HCT116 (cell line): ENCODE results near the gene FBXW4.

Experiments used
- CBX3 ChIP-seq: IDR thresholded peaks from 2 replicates; pipeline ENCODE4 v1.6.1; 2012; ENCODE audit warnings: low read depth
- CEBPB ChIP-seq: IDR thresholded peaks from 2 replicates; pipeline ENCODE4 v1.6.1; 2012; ENCODE audit warnings: low read depth
- CTCF ChIP-seq, 3 experiments: fragments of 200-600 bp in 1 of 3; sonication (generic) in 1 of 3; IDR thresholded peaks in 2 of 3; conservative IDR thresholded peaks in 1 of 3; 2 replicates each; pipeline ENCODE4 v1.5.1; 2012 to 2017; ENCODE audit warnings: low read depth in 2 of 3, low read length in 2 of 3, antibody characterized with exemption in 1 of 3, borderline replicate concordance in 1 of 3, control low read depth in 1 of 3, mild to moderate bottlenecking in 1 of 3, mixed read lengths in 1 of 3, mixed run types in 1 of 3, moderate library complexity in 1 of 3; ENCODE audit not compliant: insufficient read depth in 1 of 3
- ELF1 ChIP-seq: IDR thresholded peaks from 2 replicates; pipeline ENCODE4 v1.6.1; 2012; ENCODE audit warnings: low read depth, borderline replicate concordance
- EZH2 ChIP-seq: fragments of 200-600 bp; sonication (generic); IDR thresholded peaks from 2 replicates; pipeline ENCODE4 v1.6.1; 2017; ENCODE audit warnings: antibody characterized with exemption, mixed run types
- FOSL1 ChIP-seq: IDR thresholded peaks from 2 replicates; pipeline ENCODE4 v1.6.1; 2012; ENCODE audit warnings: low read depth
- JUND ChIP-seq: IDR thresholded peaks from 2 replicates; pipeline ENCODE4 v1.6.1; 2012
- POLR2A ChIP-seq: IDR thresholded peaks from 2 replicates; pipeline ENCODE4 v1.7.0; 2011; ENCODE audit warnings: borderline replicate concordance; ENCODE audit not compliant: insufficient read depth, insufficient read length; ENCODE audit errors: extremely low read depth
- POLR2AphosphoS5 ChIP-seq: IDR thresholded peaks from 2 replicates; pipeline ENCODE4 v1.6.1; 2011; ENCODE audit warnings: mild to moderate bottlenecking, low read depth, low read length, moderate library complexity
- RAD21 ChIP-seq: IDR thresholded peaks from 2 replicates; pipeline ENCODE4 v1.6.1; 2012; ENCODE audit warnings: low read depth, mild to moderate bottlenecking
- SRF ChIP-seq: IDR thresholded peaks from 2 replicates; pipeline ENCODE4 v1.6.1; 2012; ENCODE audit warnings: low read depth
- TCF7L2 ChIP-seq: IDR thresholded peaks from 2 replicates; pipeline ENCODE4 v1.7.0; 2011; ENCODE audit warnings: borderline replicate concordance, inconsistent platforms; ENCODE audit not compliant: insufficient read depth, insufficient read length; ENCODE audit errors: extremely low read depth
- YY1 ChIP-seq: IDR thresholded peaks from 2 replicates; pipeline ENCODE4 v1.6.1; 2011; ENCODE audit warnings: low read length, low read depth, moderate library complexity, mild to moderate bottlenecking; ENCODE audit not compliant: insufficient replicate concordance; ENCODE audit errors: extremely low read depth

- TF ChIP-seq JUND, result no peak
- no peak for TF ChIP-seq TCF7L2
- no peak for TF ChIP-seq CTCF (IDR thresholded peaks at IDR 0.05 in 2 of 3, conservative IDR thresholded peaks at IDR 0.05 in 1 of 3; ENCODE audit: borderline replicate concordance in 1 of 3, insufficient read depth in 1 of 3, low read depth in 2 of 3, low read length in 2 of 3)
- no peak for TF ChIP-seq RAD21
- no peak for TF ChIP-seq POLR2A
- TF ChIP-seq POLR2AphosphoS5, result no peak
- TF ChIP-seq SRF, result no peak
- no peak for TF ChIP-seq CBX3
- TF ChIP-seq YY1, result no peak
- TF ChIP-seq ELF1, result no peak
- no peak for TF ChIP-seq EZH2
- TF ChIP-seq CEBPB, result no peak
- TF ChIP-seq FOSL1, result no peak
Observed at GRCh38 chr10:101646364-101646763, 48.6 kb downstream of the FBXW4 start.
